ENCODE data around the gene ACSL3. TPM values are rescaled to one million over a fixed set of nuclear protein-coding genes. Genes with fewer than 3 reads are reported as not detected.

The ACSL3 gene
- total and polyA plus RNA-seq, 12 donors = 11.0 to 130 (median 70.6) TPM

GRCh38 chr2:222978850-222979249 is 118.0 kb downstream of the ACSL3 start:
- DNase-seq = no peak
- no peaks in the 10 kb centered on the region for H3K9me3 ChIP-seq (replicated peaks in 1 of 3)
- H3K4me3 ChIP-seq = no peak overlapping the region
- H3K36me3 ChIP-seq (replicated peaks in 1 of 2) = no peaks in the 10 kb centered on the region
- no peaks in the 10 kb centered on the region for H3K27me3 ChIP-seq
- intact Hi-C loops (cut with DNase I) = loop anchor here in 1 of 2 donors (10.0 kb wide), 1 partner anchor 816 kb away; no protein-coding TSS in a partner anchor
- no peak overlapping the region for H3K27ac ChIP-seq
- TF ChIP-seq POLR2A (IDR thresholded peaks at IDR 0.05) (no peak), CTCF (IDR thresholded peaks at IDR 0.05) (no peak)
- no peaks in the 10 kb centered on the region for H3K4me1 ChIP-seq (replicated peaks in 1 of 2)

GRCh38 chr2:222979484-222979883 is 118.6 kb downstream of the ACSL3 start:
- intact Hi-C loops (cut with DNase I) = loop anchor here in 1 of 2 donors (10.0 kb wide), 1 partner anchor 815 kb away; no protein-coding TSS in a partner anchor
- no peak overlapping the region for H3K4me3 ChIP-seq
- H3K4me1 ChIP-seq (replicated peaks in 1 of 2) = no peaks in the 10 kb centered on the region
- no peak for DNase-seq
- H3K27ac ChIP-seq = no peak overlapping the region
- H3K9me3 ChIP-seq (replicated peaks in 1 of 3) = no peaks in the 10 kb centered on the region
- H3K27me3 ChIP-seq = no peaks in the 10 kb centered on the region
- TF ChIP-seq POLR2A (IDR thresholded peaks at IDR 0.05) = no peak
- TF ChIP-seq CTCF (IDR thresholded peaks at IDR 0.05) = no peak
- H3K36me3 ChIP-seq (replicated peaks in 1 of 2) = no peaks in the 10 kb centered on the region
- 58 to 71% (median 65%) methylated on average over 3 of the region's 3 CpGs for WGBS, 4 donors

GRCh38 chr2:222982010-222982908 is 121.4 kb downstream of the ACSL3 start:
- H3K27me3 ChIP-seq = no peaks in the 10 kb centered on the region
- peak; percentile 24 to 86 (median 48) for DNase-seq
- no peaks in the 10 kb centered on the region for H3K9me3 ChIP-seq (replicated peaks in 1 of 3)
- no peak overlapping the region for H3K4me3 ChIP-seq
- intact Hi-C loops (cut with DNase I) = loop anchor here in 1 of 2 donors (10.0 kb wide), 1 partner anchor 103 kb away; no protein-coding TSS in a partner anchor
- TF ChIP-seq CTCF (IDR thresholded peaks at IDR 0.05) = peak in 5 of 6 experiments; percentile 29 to 57 (median 41)
- no peak for TF ChIP-seq POLR2A (IDR thresholded peaks at IDR 0.05)
- H3K27ac ChIP-seq = peak overlapping the region in 1 of 5 donors; percentile 32
- WGBS, 4 donors = 75 to 82% (median 76%) methylated on average over 8 of the region's 8 CpGs
- no peaks in the 10 kb centered on the region for H3K4me1 ChIP-seq (replicated peaks in 1 of 2)
- H3K36me3 ChIP-seq (replicated peaks in 1 of 2) = no peaks in the 10 kb centered on the region

GRCh38 chr2:222982909-222983265 is 122.1 kb downstream of the ACSL3 start:
- Histone ChIP-seq H3K36me3 (replicated peaks in 1 of 2) (no peaks in the 10 kb centered on the region), H3K4me3 (no peak overlapping the region), H3K27ac (peak overlapping the region in 1 of 5 donors; percentile 32), H3K9me3 (replicated peaks in 1 of 3) (no peaks in the 10 kb centered on the region), H3K4me1 (replicated peaks in 1 of 2) (no peaks in the 10 kb centered on the region), H3K27me3 (no peaks in the 10 kb centered on the region)
- DNase-seq = no peak
- intact Hi-C loops (cut with DNase I) = loop anchor here in 1 of 2 donors (10.0 kb wide), 1 partner anchor 102 kb away; no protein-coding TSS in a partner anchor
- no peak for TF ChIP-seq POLR2A (IDR thresholded peaks at IDR 0.05)
- no peak for TF ChIP-seq CTCF (IDR thresholded peaks at IDR 0.05)
- 46 to 70% (median 65%) methylated on average over 1 to 3 of the region's 3 CpGs for WGBS, 4 donors
